ENCODE measurements around the gene RNF126. TPM values are rescaled to one million over a fixed set of nuclear protein-coding genes. Genes with fewer than 3 reads are reported as not detected.

The RNF126 gene
- total and polyA plus RNA-seq, 12 donors: 20.3 to 46.1 (median 25.0) TPM

DNA sequence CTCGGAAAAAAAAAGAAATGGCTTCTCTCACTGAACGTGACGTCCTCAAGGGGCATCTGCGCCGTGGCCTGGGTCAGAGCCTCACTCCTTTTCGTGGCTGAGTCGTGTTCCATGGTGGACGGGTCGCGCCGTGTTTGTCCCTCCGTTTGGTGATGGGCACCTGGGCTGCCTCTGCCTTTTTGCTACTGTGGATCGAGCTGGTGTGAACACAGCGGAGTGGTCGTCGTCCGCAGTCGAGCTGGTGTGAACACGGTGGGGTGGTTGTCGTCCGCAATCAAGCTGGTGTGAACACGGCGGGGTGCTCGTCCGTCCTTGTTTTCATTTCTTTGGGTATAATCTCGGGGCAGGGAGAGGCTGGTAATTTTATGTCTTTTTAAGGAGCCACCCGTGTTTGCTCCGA, 61.7 kb downstream of the RNF126 start:
- intact Hi-C loops (cut with DNase I): no loop called here
- TF ChIP-seq CTCF (IDR thresholded peaks at IDR 0.05): no peak
- Histone ChIP-seq H3K36me3 (no peaks in the 10 kb centered on the region), H3K27ac (no peak overlapping the region), H3K4me3 (no peak overlapping the region), H3K27me3 (peaks cover 0 to 4% (median 0%) of the 10 kb centered on the region in 7 donors), H3K9me3 (peaks cover 0 to 5% (median 0%) of the 10 kb centered on the region in 11 donors), H3K4me1 (peaks cover 0 to 6% (median 0%) of the 10 kb centered on the region in 9 donors)
- DNase-seq (no peak), ATAC-seq (no peak)
- WGBS, 2 donors: 90 to 91% methylated on average over 28 of the region's 28 CpGs

Other genes starting within 250 kb of the RNF126 start
- gene SHC2, start 202.2 kb downstream of the RNF126 start, total RNA-seq: 10 to 100 TPM in 9 of 10 donors, 1 to 10 TPM in 1; 7.7 to 16.3 (median 12.4) TPM
- gene SHC2, start 202.2 kb downstream of the RNF126 start, polyA plus RNA-seq: 10 to 100 TPM; 11.2 to 33.5 TPM
- under 1 TPM in 9 of 10 donors, not detected in 1; 0.14 to 0.71 (median 0.17) TPM for gene MADCAM1, start 166.7 kb downstream of the RNF126 start, total RNA-seq
- under 1 TPM; 0.09 to 0.80 TPM for gene MADCAM1, start 166.7 kb downstream of the RNF126 start, polyA plus RNA-seq
- 10 to 100 TPM in 6 of 10 donors, 1 to 10 TPM in 4; 7.1 to 13.5 (median 10.2) TPM for gene TPGS1, start 155.7 kb downstream of the RNF126 start, total RNA-seq
- 10 to 100 TPM; 22.1 to 22.2 TPM for gene TPGS1, start 155.7 kb downstream of the RNF126 start, polyA plus RNA-seq
- 100 to 1,000 TPM in 2 of 10 donors, 10 to 100 TPM in 8; 70.2 to 116 (median 76.7) TPM for gene CDC34, start 131.5 kb downstream of the RNF126 start, total RNA-seq
- 100 to 1,000 TPM; 120 to 162 TPM for gene CDC34, start 131.5 kb downstream of the RNF126 start, polyA plus RNA-seq
- 1 to 10 TPM in 1 of 10 donors, under 1 TPM in 3, not detected in 6; 0.25 to 2.7 (median 0.37) TPM for gene GZMM, start 119.2 kb downstream of the RNF126 start, total RNA-seq
- under 1 TPM in 1 of 2 donors, not detected in 1; 0.46 TPM for gene GZMM, start 119.2 kb downstream of the RNF126 start, polyA plus RNA-seq
- 1,000 to 10,000 TPM; 1,225 to 2,457 (median 1,705) TPM for gene BSG, start 90.6 kb downstream of the RNF126 start, total RNA-seq
- gene BSG, start 90.6 kb downstream of the RNF126 start, polyA plus RNA-seq: 1,000 to 10,000 TPM in 1 of 2 donors, 100 to 1,000 TPM in 1; 829 to 5,252 TPM
- gene HCN2, start 73.3 kb downstream of the RNF126 start, total RNA-seq: 10 to 100 TPM in 1 of 10 donors, 1 to 10 TPM in 9; 1.9 to 10.7 (median 5.1) TPM
- gene HCN2, start 73.3 kb downstream of the RNF126 start, polyA plus RNA-seq: 1 to 10 TPM in 1 of 2 donors, under 1 TPM in 1; 0.90 to 4.7 TPM
- 10 to 100 TPM; 37.2 to 61.7 (median 45.3) TPM for gene POLRMT, start 29.7 kb downstream of the RNF126 start, total RNA-seq
- 100 to 1,000 TPM in 1 of 2 donors, 10 to 100 TPM in 1; 43.2 to 159 TPM for gene POLRMT, start 29.7 kb downstream of the RNF126 start, polyA plus RNA-seq
- under 1 TPM in 5 of 10 donors, not detected in 5; 0.20 to 0.36 (median 0.30) TPM for gene FGF22, start 23.3 kb downstream of the RNF126 start, total RNA-seq
- under 1 TPM; 0.16 to 0.44 TPM for gene FGF22, start 23.3 kb downstream of the RNF126 start, polyA plus RNA-seq
- 100 to 1,000 TPM in 3 of 10 donors, 10 to 100 TPM in 7; 33.4 to 153 (median 77.3) TPM for gene FSTL3, start 13.2 kb upstream of the RNF126 start, total RNA-seq
- gene FSTL3, start 13.2 kb upstream of the RNF126 start, polyA plus RNA-seq: 100 to 1,000 TPM; 118 to 279 TPM
- gene PRSS57, start 32.2 kb upstream of the RNF126 start, total RNA-seq: not detected
- gene PRSS57, start 32.2 kb upstream of the RNF126 start, polyA plus RNA-seq: under 1 TPM in 1 of 2 donors, not detected in 1; 0.06 TPM
- gene PALM, start 45.7 kb upstream of the RNF126 start, total RNA-seq: 10 to 100 TPM; 12.5 to 33.0 (median 17.7) TPM
- gene PALM, start 45.7 kb upstream of the RNF126 start, polyA plus RNA-seq: 10 to 100 TPM; 18.9 to 36.7 TPM
- not detected for gene MISP, start 87.9 kb upstream of the RNF126 start, total RNA-seq
- under 1 TPM in 1 of 2 donors, not detected in 1; 0.01 TPM for gene MISP, start 87.9 kb upstream of the RNF126 start, polyA plus RNA-seq
- gene PTBP1, start 134.2 kb upstream of the RNF126 start, total RNA-seq: 100 to 1,000 TPM in 1 of 10 donors, 10 to 100 TPM in 9; 46.2 to 106 (median 56.8) TPM
- 10 to 100 TPM; 48.2 to 74.3 TPM for gene PTBP1, start 134.2 kb upstream of the RNF126 start, polyA plus RNA-seq
- gene PLPPR3, start 158.7 kb upstream of the RNF126 start, total RNA-seq: not detected
- not detected for gene PLPPR3, start 158.7 kb upstream of the RNF126 start, polyA plus RNA-seq
- 1 to 10 TPM in 1 of 10 donors, not detected in 9; 1.7 TPM for gene AZU1, start 164.6 kb upstream of the RNF126 start, total RNA-seq
- under 1 TPM in 1 of 2 donors, not detected in 1; 0.06 TPM for gene AZU1, start 164.6 kb upstream of the RNF126 start, polyA plus RNA-seq
- not detected for gene PRTN3, start 177.8 kb upstream of the RNF126 start, total RNA-seq
- gene PRTN3, start 177.8 kb upstream of the RNF126 start, polyA plus RNA-seq: under 1 TPM in 1 of 2 donors, not detected in 1; 0.12 TPM
- 1 to 10 TPM in 3 of 10 donors, under 1 TPM in 4, not detected in 3; 0.26 to 2.8 (median 0.76) TPM for gene ELANE, start 189.1 kb upstream of the RNF126 start, total RNA-seq
- 1 to 10 TPM; 3.0 to 5.4 TPM for gene ELANE, start 189.1 kb upstream of the RNF126 start, polyA plus RNA-seq
- 100 to 1,000 TPM in 4 of 10 donors, 10 to 100 TPM in 6; 21.1 to 326 (median 72.5) TPM for gene CFD, start 196.4 kb upstream of the RNF126 start, total RNA-seq
- gene CFD, start 196.4 kb upstream of the RNF126 start, polyA plus RNA-seq: 100 to 1,000 TPM; 567 to 583 TPM
- gene MED16, start 230.0 kb upstream of the RNF126 start, total RNA-seq: 10 to 100 TPM; 17.6 to 37.4 (median 26.2) TPM
- 10 to 100 TPM; 31.0 to 42.9 TPM for gene MED16, start 230.0 kb upstream of the RNF126 start, polyA plus RNA-seq
- gene RNU6-9, start 230.3 kb upstream of the RNF126 start, total RNA-seq: not detected
- gene RNU6-9, start 230.3 kb upstream of the RNF126 start, polyA plus RNA-seq: not detected

Data from heart right ventricle (tissue), 16 donors.